Amniotic epithelial cell (primary cell): Measurements from ENCODE around the gene ARHGEF11.
"Not testable (repeated sequence)": the region's sequence is repeated elsewhere in the genome, so short reads cannot be mapped to it uniquely, and the experiment has no call there.

Experiments
- DNase-seq: peaks from one replicate; pipeline ENCODE4 v3.0.0-alpha.2; 2010; ENCODE audit warnings: low read depth

Gene ARHGEF11, protein sequence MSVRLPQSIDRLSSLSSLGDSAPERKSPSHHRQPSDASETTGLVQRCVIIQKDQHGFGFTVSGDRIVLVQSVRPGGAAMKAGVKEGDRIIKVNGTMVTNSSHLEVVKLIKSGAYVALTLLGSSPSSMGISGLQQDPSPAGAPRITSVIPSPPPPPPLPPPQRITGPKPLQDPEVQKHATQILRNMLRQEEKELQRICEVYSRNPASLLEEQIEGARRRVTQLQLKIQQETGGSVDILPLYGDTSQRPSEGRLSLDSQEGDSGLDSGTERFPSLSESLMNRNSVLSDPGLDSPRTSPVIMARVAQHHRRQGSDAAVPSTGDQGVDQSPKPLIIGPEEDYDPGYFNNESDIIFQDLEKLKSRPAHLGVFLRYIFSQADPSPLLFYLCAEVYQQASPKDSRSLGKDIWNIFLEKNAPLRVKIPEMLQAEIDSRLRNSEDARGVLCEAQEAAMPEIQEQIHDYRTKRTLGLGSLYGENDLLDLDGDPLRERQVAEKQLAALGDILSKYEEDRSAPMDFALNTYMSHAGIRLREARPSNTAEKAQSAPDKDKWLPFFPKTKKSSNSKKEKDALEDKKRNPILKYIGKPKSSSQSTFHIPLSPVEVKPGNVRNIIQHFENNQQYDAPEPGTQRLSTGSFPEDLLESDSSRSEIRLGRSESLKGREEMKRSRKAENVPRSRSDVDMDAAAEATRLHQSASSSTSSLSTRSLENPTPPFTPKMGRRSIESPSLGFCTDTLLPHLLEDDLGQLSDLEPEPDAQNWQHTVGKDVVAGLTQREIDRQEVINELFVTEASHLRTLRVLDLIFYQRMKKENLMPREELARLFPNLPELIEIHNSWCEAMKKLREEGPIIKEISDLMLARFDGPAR (N-terminal part only)

GRCh38 chr1:157045250-157046218 is at the start of gene ARHGEF11:
Gene ARHGEF11, minus strand, starts transcription at chr1:157045742. Its CDS starts 1,412 bp downstream, at chr1:157044330.
- peak; percentile 87 for DNase-seq

DNA sequence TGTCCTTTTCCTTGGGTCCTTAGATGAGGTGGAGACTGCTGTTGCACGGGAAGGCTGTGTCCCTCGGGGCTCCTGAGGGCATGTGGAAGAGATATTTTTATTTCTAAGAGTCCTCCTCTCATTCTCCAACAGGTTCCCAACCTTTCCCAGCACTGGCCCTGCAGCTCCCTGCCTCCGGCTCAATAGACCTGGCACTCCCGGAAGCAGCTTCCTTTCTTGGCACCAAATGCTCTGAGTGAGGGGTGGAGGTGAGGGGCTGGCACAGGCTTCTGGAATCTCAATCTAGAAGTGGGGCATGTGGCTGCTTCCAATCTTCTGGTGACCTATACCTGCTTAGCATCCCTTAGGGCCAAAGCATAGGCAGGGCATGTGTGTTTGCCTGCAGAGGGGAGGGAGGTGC is 49.5 kb upstream of the ARHGEF11 start:
- no peak for DNase-seq

GRCh38 chr1:157092831-157093230 is 47.3 kb upstream of the ARHGEF11 start:
- no peak for DNase-seq

GRCh38 chr1:157091668-157092273 is 46.2 kb upstream of the ARHGEF11 start:
- DNase-seq, result no peak

DNA sequence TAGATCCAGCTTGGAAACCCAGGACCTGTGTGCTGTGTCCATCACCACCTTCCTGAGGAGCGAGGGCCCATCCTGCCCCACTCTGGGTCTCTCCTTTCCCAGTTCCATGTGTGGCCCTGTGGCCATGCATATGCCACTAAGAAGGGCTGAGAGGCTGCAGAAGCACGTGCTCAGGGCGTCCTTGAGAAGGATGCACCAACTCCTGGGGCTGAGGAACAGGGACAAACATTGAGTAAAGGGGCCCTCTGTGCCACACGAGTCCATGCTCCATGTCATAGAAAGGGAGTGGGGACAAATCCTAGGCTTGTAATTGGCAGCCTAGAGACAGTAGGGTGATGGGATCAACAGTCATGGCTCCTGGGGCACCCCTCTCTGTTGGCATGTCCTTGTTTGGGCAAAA is 45.6 kb upstream of the ARHGEF11 start:
- DNase-seq, result no peak

DNA sequence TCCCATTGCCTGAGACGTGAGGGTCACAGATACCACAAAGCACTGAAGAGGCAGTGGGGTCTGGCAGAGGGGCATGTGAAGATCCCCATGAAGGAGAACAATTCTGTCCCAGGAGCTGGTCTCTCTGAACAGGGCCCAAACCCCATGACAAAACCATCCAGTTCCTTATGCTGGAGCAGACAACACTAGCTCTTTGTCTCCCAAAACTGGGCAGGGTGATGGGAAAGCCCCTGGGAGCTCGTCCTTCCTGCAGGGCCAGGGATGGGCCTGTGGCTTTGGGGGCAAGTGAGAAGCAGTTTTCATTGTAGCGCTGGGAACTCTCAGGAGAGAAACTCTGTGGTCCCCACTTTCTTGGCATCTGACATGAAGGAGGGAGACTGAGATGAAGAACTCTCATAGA is 45.2 kb upstream of the ARHGEF11 start:
- DNase-seq, result no peak

- peak; percentile 76 for DNase-seq
Observed at GRCh38 chr1:157090196-157090647, 44.7 kb upstream of the ARHGEF11 start.

DNA sequence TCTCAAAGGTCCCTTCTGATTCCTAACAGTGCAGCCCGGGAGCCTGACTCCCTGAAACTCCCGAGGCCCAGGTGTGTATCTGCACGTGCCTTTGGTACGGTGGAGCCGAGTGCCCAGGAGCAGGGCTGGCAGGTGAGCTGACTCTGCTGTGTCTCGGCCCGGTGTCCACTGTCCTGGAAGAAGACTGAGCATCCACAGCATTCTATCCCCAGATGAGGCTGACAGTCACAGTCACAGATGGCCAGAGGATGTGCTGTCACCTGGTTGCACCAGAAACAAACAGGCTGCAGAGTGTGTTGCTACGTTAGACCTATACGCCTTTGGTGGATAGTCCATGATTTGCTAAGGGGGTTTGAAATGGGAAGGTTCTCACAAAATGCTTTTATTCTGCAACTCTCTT is 44.2 kb upstream of the ARHGEF11 start:
- no peak for DNase-seq

DNA sequence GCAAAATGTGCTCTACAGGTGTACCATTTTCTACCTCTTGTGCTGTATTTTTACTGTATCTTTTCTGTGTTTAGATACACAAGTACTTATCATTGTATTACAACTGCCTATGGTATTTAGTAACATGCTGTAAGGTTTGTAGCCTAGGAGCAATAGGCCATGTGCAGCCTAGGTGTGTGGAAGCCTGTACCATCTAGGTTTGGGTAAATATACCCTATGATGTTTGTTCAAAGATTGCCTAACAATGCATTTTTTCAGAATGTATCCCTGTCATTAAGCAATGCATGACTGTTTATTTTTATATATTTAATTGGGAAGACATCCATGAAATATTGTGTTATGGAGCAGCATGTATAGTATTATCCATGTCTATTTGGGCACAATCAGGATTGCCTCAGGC is 43.1 kb upstream of the ARHGEF11 start:
- DNase-seq, result peak; percentile 19

- DNase-seq, result no peak
Observed at GRCh38 chr1:157087030-157087429, 41.5 kb upstream of the ARHGEF11 start.

- no peak for DNase-seq
Observed at GRCh38 chr1:157086299-157086698, 40.8 kb upstream of the ARHGEF11 start.

GRCh38 chr1:157085421-157085820 is 39.9 kb upstream of the ARHGEF11 start:
- peak; percentile 47 for DNase-seq

- no peak for DNase-seq
Observed at GRCh38 chr1:157084720-157085119, 39.2 kb upstream of the ARHGEF11 start.

- DNase-seq, result no peak
Observed at GRCh38 chr1:157081707-157082106, 36.2 kb upstream of the ARHGEF11 start.

- no peak for DNase-seq
Observed at GRCh38 chr1:157080714-157081113, 35.2 kb upstream of the ARHGEF11 start.

GRCh38 chr1:157077394-157077793 is 31.9 kb upstream of the ARHGEF11 start:
- DNase-seq, result no peak

DNA sequence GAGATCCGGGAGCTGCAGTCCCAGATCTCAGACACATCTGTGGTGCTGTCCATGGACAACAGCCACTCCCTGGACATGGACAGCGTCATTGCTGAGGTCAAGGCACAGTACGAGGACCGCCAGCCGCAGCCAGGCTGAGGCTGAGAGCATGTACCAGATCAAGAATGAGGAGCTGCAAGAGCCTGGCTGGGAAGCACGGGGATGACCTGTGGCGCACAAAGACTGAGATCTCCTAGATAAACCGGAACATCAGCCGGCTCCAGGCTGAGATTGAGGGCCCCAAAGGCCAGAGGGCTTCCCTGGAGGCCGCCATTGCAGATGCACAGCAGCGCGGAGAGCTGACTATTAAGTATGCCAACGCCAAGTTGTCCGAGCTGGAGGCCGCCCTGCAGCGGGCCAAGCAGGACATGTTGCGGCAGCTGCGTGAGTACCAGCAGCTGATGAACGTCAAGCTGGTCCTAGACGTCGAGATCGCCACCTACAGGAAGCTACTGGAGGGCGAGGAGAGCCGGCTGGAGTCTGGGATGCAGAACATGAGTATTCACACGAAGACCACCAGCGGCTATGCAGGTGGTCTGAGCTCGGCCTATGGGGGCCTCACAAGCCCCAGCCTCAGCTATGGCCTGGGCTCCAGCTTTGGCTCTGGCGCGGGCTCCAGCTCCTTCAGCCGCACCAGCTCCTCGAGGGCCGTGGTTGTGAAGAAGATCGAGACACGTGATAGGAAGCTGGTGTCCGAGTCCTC is 28.6 kb upstream of the ARHGEF11 start:
- DNase-seq, result peak; percentile 69

DNA sequence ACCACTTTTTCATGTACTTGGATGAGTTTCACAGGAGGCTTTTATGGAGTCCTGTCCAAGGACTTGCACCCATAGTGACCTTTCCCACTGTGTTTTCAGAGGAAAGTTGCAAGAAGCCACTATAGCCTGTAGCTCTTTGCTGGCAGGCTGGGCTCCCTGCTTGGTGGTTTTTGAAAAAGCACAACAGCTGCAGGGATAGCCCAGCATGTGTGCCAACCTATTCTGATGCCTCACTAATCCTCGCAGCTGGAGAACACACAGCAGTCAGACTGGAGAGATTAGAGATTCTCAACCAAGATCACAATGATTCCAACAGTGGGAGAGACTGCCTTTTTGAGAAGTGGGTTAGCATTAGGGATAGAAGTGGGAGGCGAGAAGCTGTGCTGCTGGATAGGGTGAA is 24.1 kb upstream of the ARHGEF11 start:
- DNase-seq, result no peak

GRCh38 chr1:157059241-157059640 is 13.7 kb upstream of the ARHGEF11 start:
- DNase-seq, result not testable (repeated sequence)

DNA sequence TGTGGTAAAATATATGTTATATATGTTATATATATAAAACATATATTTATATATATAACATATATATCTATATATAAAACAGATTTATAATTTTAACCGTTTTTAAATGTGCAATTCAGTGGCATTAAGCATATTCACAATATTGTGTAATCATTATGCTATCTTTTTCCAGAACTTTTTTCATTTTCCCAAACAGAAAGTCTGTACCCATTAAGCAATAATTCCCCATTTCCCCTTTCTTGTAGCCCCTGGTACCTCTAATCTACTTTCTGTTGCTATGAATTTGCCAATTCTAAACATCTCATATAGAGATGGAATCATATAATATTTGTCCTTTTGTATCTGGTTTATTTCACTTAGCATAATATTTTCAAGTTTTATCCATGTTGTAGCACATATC is 10.7 kb upstream of the ARHGEF11 start:
- DNase-seq, result no peak

GRCh38 chr1:157055729-157056128 is 10.2 kb upstream of the ARHGEF11 start:
- DNase-seq, result not testable (repeated sequence)
